Gastrocnemius medialis (tissue), 4 donors: ENCODE results near the gene KCNT1.

Source experiments
- CTCF ChIP-seq, 5 experiments: fragments of 450-650 bp in 3 of 5; fragments of 200-600 bp in 2 of 5; sonication (generic) in 2 of 5; IDR thresholded peaks in 4 of 5; conservative IDR thresholded peaks in 1 of 5; 1 replicate in 4 of 5; 2 replicates in 1 of 5; pipeline ENCODE4 v1.5.1; 2016 to 2019; ENCODE audit warnings: antibody characterized with exemption in 5 of 5, mild to moderate bottlenecking in 3 of 5, moderate library complexity in 3 of 5
- POLR2A ChIP-seq, 2 donors: fragments of 450-650 bp; IDR thresholded peaks; one replicate each; pipeline ENCODE4 v1.6.1; 2017; ENCODE audit warnings: antibody characterized with exemption in 2 of 2, mild to moderate bottlenecking in 2 of 2, moderate library complexity in 2 of 2

GRCh38 chr9:135759676-135760300 is 57.8 kb downstream of the KCNT1 start:
- TF ChIP-seq CTCF (IDR thresholded peaks at IDR 0.05 in 4 of 5, conservative IDR thresholded peaks at IDR 0.05 in 1 of 5) (no peak), POLR2A (IDR thresholded peaks at IDR 0.05) (no peak)
